ENCODE results near the gene TET2.

Gene TET2

DNA sequence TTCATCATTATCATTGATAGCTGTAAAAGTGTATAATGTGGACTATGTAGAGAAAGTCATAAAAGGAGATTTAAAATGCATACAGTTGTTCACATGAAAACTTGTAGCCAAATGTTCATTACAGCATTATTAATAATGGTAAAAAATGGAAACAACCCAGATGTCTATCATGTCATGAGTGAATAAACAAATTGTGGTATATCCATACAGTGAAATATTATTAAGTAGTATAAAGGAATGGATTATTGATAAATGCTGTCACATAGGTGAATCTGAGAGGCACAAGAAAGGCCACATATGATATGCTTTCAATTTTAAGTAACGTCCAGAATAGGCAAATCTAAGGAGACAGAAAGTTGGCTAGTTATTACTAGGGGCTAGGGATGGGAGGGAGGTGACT, 7.1 kb downstream of the TET2 start:
- no peak overlapping the region for H3K4me3 ChIP-seq (ENCODE audit: low read depth, low read length)
- DNase-seq, result no peak
- H3K9me3 ChIP-seq, result no peaks in the 10 kb centered on the region
- no peaks in the 10 kb centered on the region for H3K27me3 ChIP-seq
- H3K36me3 ChIP-seq, result no peaks in the 10 kb centered on the region
- H3K4me1 ChIP-seq, result no peaks in the 10 kb centered on the region
- TF ChIP-seq, protein P1, sequence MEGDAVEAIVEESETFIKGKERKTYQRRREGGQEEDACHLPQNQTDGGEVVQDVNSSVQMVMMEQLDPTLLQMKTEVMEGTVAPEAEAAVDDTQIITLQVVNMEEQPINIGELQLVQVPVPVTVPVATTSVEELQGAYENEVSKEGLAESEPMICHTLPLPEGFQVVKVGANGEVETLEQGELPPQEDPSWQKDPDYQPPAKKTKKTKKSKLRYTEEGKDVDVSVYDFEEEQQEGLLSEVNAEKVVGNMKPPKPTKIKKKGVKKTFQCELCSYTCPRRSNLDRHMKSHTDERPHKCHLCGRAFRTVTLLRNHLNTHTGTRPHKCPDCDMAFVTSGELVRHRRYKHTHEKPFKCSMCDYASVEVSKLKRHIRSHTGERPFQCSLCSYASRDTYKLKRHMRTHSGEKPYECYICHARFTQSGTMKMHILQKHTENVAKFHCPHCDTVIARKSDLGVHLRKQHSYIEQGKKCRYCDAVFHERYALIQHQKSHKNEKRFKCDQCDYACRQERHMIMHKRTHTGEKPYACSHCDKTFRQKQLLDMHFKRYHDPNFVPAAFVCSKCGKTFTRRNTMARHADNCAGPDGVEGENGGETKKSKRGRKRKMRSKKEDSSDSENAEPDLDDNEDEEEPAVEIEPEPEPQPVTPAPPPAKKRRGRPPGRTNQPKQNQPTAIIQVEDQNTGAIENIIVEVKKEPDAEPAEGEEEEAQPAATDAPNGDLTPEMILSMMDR (IDR thresholded peaks at IDR 0.05; ENCODE audit: low read depth, low read length), result no peak

- DNase-seq, result no peak
- no peak overlapping the region for H3K4me3 ChIP-seq (ENCODE audit: low read depth, low read length)
- TF ChIP-seq, protein P1 (IDR thresholded peaks at IDR 0.05; ENCODE audit: low read depth, low read length), result no peak
- no peaks in the 10 kb centered on the region for H3K9me3 ChIP-seq
- no peaks in the 10 kb centered on the region for H3K4me1 ChIP-seq
- H3K27me3 ChIP-seq, result no peaks in the 10 kb centered on the region
- H3K36me3 ChIP-seq, result 0 out of 2 replicates have a peak, but pooled peaks cover 2% of the 10 kb centered on the region
Observed at GRCh38 chr4:105154576-105154975, 7.9 kb downstream of the TET2 start.

DNA sequence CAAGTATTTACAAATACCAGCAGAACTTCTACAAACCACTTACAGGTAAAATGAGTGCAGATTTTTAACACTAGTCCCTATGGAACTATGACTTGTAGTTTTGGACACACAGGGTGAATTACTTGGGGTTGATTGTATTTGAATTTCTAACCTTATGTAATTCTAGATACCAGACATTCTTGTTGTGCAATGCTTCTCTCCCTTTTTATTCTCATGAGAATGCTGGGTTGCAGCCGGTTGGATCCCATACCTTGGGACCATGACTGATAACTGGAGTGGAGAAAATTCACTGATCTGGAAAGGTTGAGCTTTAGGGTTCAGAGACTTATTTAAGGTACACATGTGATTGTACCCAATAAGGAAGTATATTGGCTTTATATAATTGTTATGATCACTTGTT, 8.8 kb downstream of the TET2 start:
- Histone ChIP-seq H3K36me3 (0 out of 2 replicates have a peak, but pooled peaks cover 2% of the 10 kb centered on the region), H3K9me3 (no peaks in the 10 kb centered on the region), H3K4me3 (ENCODE audit: low read depth, low read length) (no peak overlapping the region), H3K27me3 (no peaks in the 10 kb centered on the region), H3K4me1 (no peaks in the 10 kb centered on the region)
- DNase-seq, result no peak
- TF ChIP-seq, protein P1 (IDR thresholded peaks at IDR 0.05; ENCODE audit: low read depth, low read length), result no peak

- Histone ChIP-seq H3K9me3 (no peaks in the 10 kb centered on the region), H3K27me3 (no peaks in the 10 kb centered on the region), H3K36me3 (0 out of 2 replicates have a peak, but pooled peaks cover 2% of the 10 kb centered on the region), H3K4me1 (no peaks in the 10 kb centered on the region), H3K4me3 (ENCODE audit: low read depth, low read length) (no peak overlapping the region)
- DNase-seq, result no peak
- TF ChIP-seq, protein P1 (IDR thresholded peaks at IDR 0.05; ENCODE audit: low read depth, low read length), result no peak
Observed at GRCh38 chr4:105158837-105159236, 12.2 kb downstream of the TET2 start.

GRCh38 chr4:105162123-105162796, 15.6 kb downstream of the TET2 start:
- DNase-seq, result no peak
- Histone ChIP-seq H3K4me3 (ENCODE audit: low read depth, low read length) (no peak overlapping the region), H3K36me3 (0 out of 2 replicates have a peak, but pooled peaks cover 2% of the 10 kb centered on the region), H3K4me1 (no peaks in the 10 kb centered on the region), H3K9me3 (no peaks in the 10 kb centered on the region), H3K27me3 (no peaks in the 10 kb centered on the region)
- TF ChIP-seq, protein P1 (IDR thresholded peaks at IDR 0.05; ENCODE audit: low read depth, low read length), result no peak

DNA sequence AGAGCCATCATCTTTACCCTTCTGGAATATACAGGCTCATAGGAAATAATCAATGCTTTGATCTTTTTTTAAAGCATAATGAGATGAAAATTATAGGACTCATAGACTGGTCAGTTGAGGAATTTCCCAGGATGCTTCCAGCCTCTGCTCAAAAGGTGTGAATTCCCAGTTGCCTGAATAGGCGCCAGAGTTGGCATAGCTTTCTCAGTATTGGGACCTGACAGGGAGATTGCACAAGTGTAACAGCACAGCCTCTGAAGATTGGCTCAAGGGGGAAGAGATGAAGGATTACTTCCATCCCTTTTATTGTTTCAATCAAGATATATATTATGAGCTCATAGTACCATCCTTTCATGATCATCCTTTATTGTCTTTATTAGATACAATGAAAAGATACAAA, 17.9 kb downstream of the TET2 start:
- no peaks in the 10 kb centered on the region for H3K27me3 ChIP-seq
- DNase-seq, result no peak
- TF ChIP-seq, protein P1 (IDR thresholded peaks at IDR 0.05; ENCODE audit: low read depth, low read length), result no peak
- H3K36me3 ChIP-seq, result 0 out of 2 replicates have a peak, but pooled peaks cover under 1% of the 10 kb centered on the region
- no peaks in the 10 kb centered on the region for H3K9me3 ChIP-seq
- no peaks in the 10 kb centered on the region for H3K4me1 ChIP-seq
- H3K4me3 ChIP-seq (ENCODE audit: low read depth, low read length), result no peak overlapping the region
